Neural progenitor cell (in vitro differentiated cells): ENCODE results near the gene TENM3. TPM values are rescaled to one million over a fixed set of nuclear protein-coding genes. Genes with fewer than 3 reads are reported as not detected.

Source experiments
- DNase-seq: peaks from one replicate; pipeline ENCODE4 v3.0.0-alpha.2; 2016; ENCODE audit warnings: low spot score
- H2AFZ ChIP-seq: fragments of 200-600 bp; sonication (generic); replicated peaks from 2 replicates; pipeline ENCODE4 v1.6.1; 2016; ENCODE audit warnings: antibody characterized with exemption
- H3F3A ChIP-seq: fragments of 200-600 bp; sonication (generic); 2 replicates; pipeline ENCODE4 v1.6.1; 2016; ENCODE audit warnings: antibody characterized with exemption, low read depth
- H3K27ac ChIP-seq: fragments of 200-600 bp; sonication (generic); 2 replicates; pipeline ENCODE4 v1.5.1; 2016; ENCODE audit warnings: mild to moderate bottlenecking
- H3K27me3 ChIP-seq: fragments of 200-600 bp; sonication (generic); 2 replicates; pipeline ENCODE4 v1.6.1; 2016; ENCODE audit warnings: mild to moderate bottlenecking, moderate library complexity
- H3K36me3 ChIP-seq: fragments of 200-600 bp; sonication (generic); 2 replicates; pipeline ENCODE4 v1.5.1; 2016
- H3K4me1 ChIP-seq: fragments of 200-600 bp; sonication (generic); 2 replicates; pipeline ENCODE4 v1.6.1; 2016; ENCODE audit warnings: mixed run types
- H3K4me2 ChIP-seq: fragments of 200-600 bp; sonication (generic); 2 replicates; pipeline ENCODE4 v1.6.1; 2016
- H3K4me3 ChIP-seq: fragments of 200-600 bp; sonication (generic); 2 replicates; pipeline ENCODE4 v1.5.1; 2016
- H3K79me2 ChIP-seq: fragments of 200-600 bp; sonication (generic); 2 replicates; pipeline ENCODE4 v1.6.1; 2016; ENCODE audit warnings: low read depth
- H3K9ac ChIP-seq: fragments of 200-600 bp; sonication (generic); 2 replicates; pipeline ENCODE4 v1.6.1; 2016
- H3K9me3 ChIP-seq: fragments of 200-600 bp; sonication (generic); 2 replicates; pipeline ENCODE4 v1.5.1; 2016; ENCODE audit warnings: low read depth
- H4K20me1 ChIP-seq: fragments of 200-600 bp; sonication (generic); 2 replicates; pipeline ENCODE4 v1.6.1; 2016; ENCODE audit warnings: low read depth
- H3K27ac Mint-ChIP-seq: 3 replicates; pipeline ENCODE4 v1.8.0; 2021; ENCODE audit warnings: mixed read lengths
- H3K27me3 Mint-ChIP-seq: 2 replicates; pipeline ENCODE4 v1.8.0; 2022; ENCODE audit warnings: low read depth, mild to moderate bottlenecking, inconsistent platforms, moderate library complexity, mixed read lengths; ENCODE audit not compliant: insufficient read depth
- H3K36me3 Mint-ChIP-seq: 3 replicates; pipeline ENCODE4 v1.8.0; 2021; ENCODE audit warnings: mixed read lengths
- H3K4me1 Mint-ChIP-seq: 3 replicates; pipeline ENCODE4 v1.8.0; 2021; ENCODE audit warnings: mixed read lengths
- H3K4me3 Mint-ChIP-seq: 3 replicates; pipeline ENCODE4 v1.8.0; 2021; ENCODE audit warnings: mild to moderate bottlenecking, moderate library complexity, mixed read lengths
- H3K9me3 Mint-ChIP-seq: 3 replicates; pipeline ENCODE4 v1.8.0; 2020; ENCODE audit warnings: mixed read lengths
- EZH2 ChIP-seq: fragments of 200-600 bp; sonication (generic); IDR thresholded peaks from 2 replicates; pipeline ENCODE4 v1.6.1; 2017; ENCODE audit warnings: antibody characterized with exemption, mild to moderate bottlenecking, moderate library complexity
- EZH2phosphoT487 ChIP-seq: fragments of 200-600 bp; sonication (generic); IDR thresholded peaks from 2 replicates; pipeline ENCODE4 v1.6.1; 2017; ENCODE audit warnings: antibody characterized with exemption
- total RNA-seq: library from RNA; depleted of rRNA; stranded (reverse); fragments of >200 nt; gene quantifications from 2 replicates; pipeline ENCODE4 v1.2.3, GENCODE V29; 2015; ENCODE audit warnings: low replicate concordance
- TF ChIP-seq, protein P1 (sequence below): fragments of 200-600 bp; sonication (generic); IDR thresholded peaks from 2 replicates; pipeline ENCODE4 v1.5.1; 2017; ENCODE audit warnings: antibody characterized with exemption, mild to moderate bottlenecking

Gene TENM3
- total RNA-seq, 1 donor from 2014 or later, result 78.7 TPM

DNA sequence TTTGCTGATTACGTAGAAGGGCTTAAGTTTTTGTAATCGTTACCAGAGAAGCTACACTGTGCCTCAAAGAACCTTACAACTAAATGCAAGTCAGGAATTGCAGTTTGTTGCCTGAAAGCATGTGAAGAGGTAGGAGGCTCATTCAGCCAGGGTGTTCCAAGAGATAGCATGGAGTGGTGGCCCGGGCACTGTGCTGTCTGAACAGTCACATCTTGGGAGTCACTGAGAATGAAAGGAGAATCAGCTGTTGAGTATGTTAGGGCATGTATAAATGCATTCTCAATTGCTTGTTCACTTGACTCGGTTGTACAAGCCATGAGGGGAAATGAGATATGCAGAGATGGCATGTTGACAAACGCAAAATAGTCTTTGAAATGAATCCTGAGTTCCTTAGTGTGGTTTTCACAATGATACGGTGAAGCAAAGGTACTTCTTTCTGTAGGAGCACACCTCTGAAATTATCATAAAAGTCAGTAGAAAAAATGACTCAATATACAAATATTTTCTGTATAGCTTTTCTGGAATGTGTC lies 513.0 kb downstream of the TENM3 start:
- TF ChIP-seq EZH2phosphoT487, result no peak
- no peak for TF ChIP-seq EZH2
- TF ChIP-seq, protein P1, sequence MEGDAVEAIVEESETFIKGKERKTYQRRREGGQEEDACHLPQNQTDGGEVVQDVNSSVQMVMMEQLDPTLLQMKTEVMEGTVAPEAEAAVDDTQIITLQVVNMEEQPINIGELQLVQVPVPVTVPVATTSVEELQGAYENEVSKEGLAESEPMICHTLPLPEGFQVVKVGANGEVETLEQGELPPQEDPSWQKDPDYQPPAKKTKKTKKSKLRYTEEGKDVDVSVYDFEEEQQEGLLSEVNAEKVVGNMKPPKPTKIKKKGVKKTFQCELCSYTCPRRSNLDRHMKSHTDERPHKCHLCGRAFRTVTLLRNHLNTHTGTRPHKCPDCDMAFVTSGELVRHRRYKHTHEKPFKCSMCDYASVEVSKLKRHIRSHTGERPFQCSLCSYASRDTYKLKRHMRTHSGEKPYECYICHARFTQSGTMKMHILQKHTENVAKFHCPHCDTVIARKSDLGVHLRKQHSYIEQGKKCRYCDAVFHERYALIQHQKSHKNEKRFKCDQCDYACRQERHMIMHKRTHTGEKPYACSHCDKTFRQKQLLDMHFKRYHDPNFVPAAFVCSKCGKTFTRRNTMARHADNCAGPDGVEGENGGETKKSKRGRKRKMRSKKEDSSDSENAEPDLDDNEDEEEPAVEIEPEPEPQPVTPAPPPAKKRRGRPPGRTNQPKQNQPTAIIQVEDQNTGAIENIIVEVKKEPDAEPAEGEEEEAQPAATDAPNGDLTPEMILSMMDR, result no peak
- no peak for DNase-seq
- H3K9me3 Mint-ChIP-seq, result peaks cover 20% of the 10 kb centered on the region
- no peak overlapping the region for H3K4me3 ChIP-seq
- peaks cover 52% of the 10 kb centered on the region for H3K36me3 Mint-ChIP-seq
- H3K27me3 ChIP-seq, result peaks cover 15% of the 10 kb centered on the region
- no peak overlapping the region for H3K27ac ChIP-seq
- H3K27me3 Mint-ChIP-seq, result peaks cover 8% of the 10 kb centered on the region
- H3K4me1 Mint-ChIP-seq, result peaks cover 43% of the 10 kb centered on the region
- no peak overlapping the region for H3K9ac ChIP-seq
- H3K4me2 ChIP-seq, result no peak overlapping the region
- H3K27ac Mint-ChIP-seq, result no peak overlapping the region
- peaks cover 22% of the 10 kb centered on the region for H3K4me1 ChIP-seq
- peaks cover 11% of the 10 kb centered on the region for H3K36me3 ChIP-seq
- no peaks in the 10 kb centered on the region for H3K79me2 ChIP-seq
- H2AFZ ChIP-seq, result no peak overlapping the region
- peaks cover 16% of the 10 kb centered on the region for H3F3A ChIP-seq
- H3K4me3 Mint-ChIP-seq, result no peak overlapping the region
- H3K9me3 ChIP-seq, result no peaks in the 10 kb centered on the region
- peaks cover 53% of the 10 kb centered on the region for H4K20me1 ChIP-seq

DNA sequence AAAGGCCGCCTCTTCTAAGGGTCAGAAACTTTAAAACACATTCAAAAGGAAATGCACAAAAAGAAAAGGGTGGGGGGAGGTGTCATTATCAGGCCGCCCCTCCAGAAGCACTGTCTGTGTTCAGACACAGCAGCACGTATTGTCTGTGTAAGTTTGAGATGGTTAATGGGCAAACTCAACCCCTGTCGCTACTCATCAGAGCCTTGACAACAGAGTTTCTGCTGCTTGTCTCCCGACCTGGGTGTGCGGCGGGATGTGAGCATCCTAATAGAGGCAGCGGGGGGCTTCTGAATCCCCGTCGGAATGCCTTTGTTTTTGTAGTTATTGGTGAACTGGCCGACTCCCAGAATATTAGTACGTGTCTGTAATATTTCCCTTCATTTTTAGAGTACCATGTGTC lies 515.1 kb downstream of the TENM3 start:
- H3K9ac ChIP-seq, result no peak overlapping the region
- no peaks in the 10 kb centered on the region for H3K79me2 ChIP-seq
- Mint-ChIP-seq H3K36me3 (peaks cover 54% of the 10 kb centered on the region), H3K9me3 (peaks cover 20% of the 10 kb centered on the region), H3K27ac (peak overlapping the region; percentile 35), H3K4me3 (peak overlapping the region; percentile 69), H3K27me3 (peaks cover 8% of the 10 kb centered on the region), H3K4me1 (peaks cover 30% of the 10 kb centered on the region)
- peak; percentile 71 for DNase-seq
- peaks cover 11% of the 10 kb centered on the region for H3K36me3 ChIP-seq
- H3K9me3 ChIP-seq, result no peaks in the 10 kb centered on the region
- TF ChIP-seq EZH2phosphoT487, result peak; percentile 71
- no peak for TF ChIP-seq EZH2
- TF ChIP-seq, protein P1, result no peak
- H3K27ac ChIP-seq, result no peak overlapping the region
- no peak overlapping the region for H3K4me3 ChIP-seq
- peaks cover 15% of the 10 kb centered on the region for H3K27me3 ChIP-seq
- H3K4me2 ChIP-seq, result peak overlapping the region; percentile 57
- H4K20me1 ChIP-seq, result peaks cover 62% of the 10 kb centered on the region
- peaks cover 12% of the 10 kb centered on the region for H3K4me1 ChIP-seq
- H2AFZ ChIP-seq, result no peak overlapping the region
- peaks cover 16% of the 10 kb centered on the region for H3F3A ChIP-seq

DNA sequence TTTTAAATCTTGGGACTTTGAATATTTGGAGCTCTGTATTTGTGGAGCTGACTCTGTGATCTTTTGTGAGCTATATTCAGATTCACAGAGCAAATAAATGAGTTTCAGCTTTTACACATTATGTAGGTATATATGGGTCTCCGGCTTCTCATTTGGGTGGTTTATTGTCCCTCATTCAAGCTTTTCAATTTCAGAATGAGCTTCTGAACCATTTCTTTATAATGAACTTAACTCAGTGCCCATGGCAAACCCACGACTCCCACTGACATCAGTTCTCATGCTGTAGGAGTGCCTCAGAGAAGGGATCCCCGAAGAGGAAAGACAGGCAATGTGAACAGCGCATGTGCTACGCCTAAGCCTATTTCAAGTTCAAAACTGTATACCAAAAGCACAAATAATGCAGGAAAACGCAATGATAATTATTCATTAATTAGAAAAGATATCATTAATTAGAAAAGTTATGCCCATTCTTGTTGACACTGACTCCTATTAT lies 517.4 kb downstream of the TENM3 start:
- Mint-ChIP-seq H3K4me1 (peaks cover 28% of the 10 kb centered on the region), H3K36me3 (peaks cover 45% of the 10 kb centered on the region), H3K9me3 (peaks cover 13% of the 10 kb centered on the region), H3K27ac (peak overlapping the region; percentile 25), H3K27me3 (peaks cover 10% of the 10 kb centered on the region), H3K4me3 (no peak overlapping the region)
- peaks cover 16% of the 10 kb centered on the region for H3F3A ChIP-seq
- H3K9ac ChIP-seq, result no peak overlapping the region
- TF ChIP-seq EZH2phosphoT487 (no peak), EZH2 (no peak)
- peaks cover 15% of the 10 kb centered on the region for H3K27me3 ChIP-seq
- no peaks in the 10 kb centered on the region for H3K9me3 ChIP-seq
- no peak overlapping the region for H3K4me2 ChIP-seq
- H3K27ac ChIP-seq, result no peak overlapping the region
- H4K20me1 ChIP-seq, result peaks cover 74% of the 10 kb centered on the region
- H3K4me3 ChIP-seq, result no peak overlapping the region
- H3K4me1 ChIP-seq, result peaks cover 12% of the 10 kb centered on the region
- DNase-seq, result no peak
- H2AFZ ChIP-seq, result no peak overlapping the region
- H3K79me2 ChIP-seq, result no peaks in the 10 kb centered on the region
- no peaks in the 10 kb centered on the region for H3K36me3 ChIP-seq

DNA sequence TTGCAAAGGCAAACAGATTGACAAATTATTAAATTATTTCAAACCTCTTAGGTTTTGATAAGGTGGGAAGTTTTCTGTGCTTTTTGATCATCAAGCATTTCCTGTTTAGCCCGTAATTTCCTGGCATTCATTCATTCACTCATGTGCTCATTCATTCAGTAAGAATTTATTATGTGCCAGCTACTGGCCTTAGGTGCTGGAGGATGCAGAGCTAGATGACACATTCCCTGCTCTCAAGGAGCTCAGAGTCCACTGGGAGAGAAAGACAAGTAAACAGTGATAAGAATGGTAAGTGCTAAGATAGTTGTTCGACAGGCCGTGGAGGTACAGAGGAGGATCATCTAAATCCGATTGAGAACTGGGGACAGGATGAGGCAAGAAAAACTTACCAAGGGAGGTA lies 520.9 kb downstream of the TENM3 start:
- H3F3A ChIP-seq, result peaks cover 3% of the 10 kb centered on the region
- peaks cover 2% of the 10 kb centered on the region for H3K27me3 Mint-ChIP-seq
- no peaks in the 10 kb centered on the region for H3K79me2 ChIP-seq
- no peak overlapping the region for H3K27ac Mint-ChIP-seq
- no peak overlapping the region for H2AFZ ChIP-seq
- no peak for DNase-seq
- no peak overlapping the region for H3K4me2 ChIP-seq
- H3K4me3 Mint-ChIP-seq, result no peak overlapping the region
- peaks cover 42% of the 10 kb centered on the region for H3K36me3 Mint-ChIP-seq
- peaks cover 9% of the 10 kb centered on the region for H3K27me3 ChIP-seq
- H4K20me1 ChIP-seq, result peaks cover 51% of the 10 kb centered on the region
- H3K9ac ChIP-seq, result no peak overlapping the region
- no peaks in the 10 kb centered on the region for H3K4me1 ChIP-seq
- H3K27ac ChIP-seq, result no peak overlapping the region
- no peak overlapping the region for H3K4me3 ChIP-seq
- no peaks in the 10 kb centered on the region for H3K9me3 ChIP-seq
- peaks cover 2% of the 10 kb centered on the region for H3K9me3 Mint-ChIP-seq
- peaks cover 34% of the 10 kb centered on the region for H3K4me1 Mint-ChIP-seq
- no peaks in the 10 kb centered on the region for H3K36me3 ChIP-seq
- no peak for TF ChIP-seq EZH2
- TF ChIP-seq, protein P1, result no peak
- no peak for TF ChIP-seq EZH2phosphoT487
